Endothelial cell (in vitro differentiated cells): ENCODE measurements around the gene TNFRSF4. TPM values are rescaled to one million over a fixed set of nuclear protein-coding genes. Genes with fewer than 3 reads are reported as not detected.

Experiments
- DNase-seq: peaks from one replicate; pipeline ENCODE4 v3.0.0; 2021; ENCODE audit warnings: low spot score
- H3K27ac Mint-ChIP-seq: one replicate; pipeline ENCODE4 v1.8.0; 2021; ENCODE audit warnings: mixed read lengths, inconsistent platforms; ENCODE audit not compliant: unreplicated experiment
- H3K27me3 Mint-ChIP-seq: one replicate; pipeline ENCODE4 v1.8.0; 2021; ENCODE audit warnings: mild to moderate bottlenecking, moderate library complexity, mixed read lengths, inconsistent platforms; ENCODE audit not compliant: unreplicated experiment
- H3K36me3 Mint-ChIP-seq: one replicate; pipeline ENCODE4 v1.8.0; 2021; ENCODE audit warnings: mild to moderate bottlenecking, low read depth, mixed read lengths, inconsistent platforms; ENCODE audit not compliant: unreplicated experiment
- H3K4me1 Mint-ChIP-seq: one replicate; pipeline ENCODE4 v1.8.0; 2021; ENCODE audit warnings: mild to moderate bottlenecking, mixed read lengths, inconsistent platforms; ENCODE audit not compliant: unreplicated experiment
- H3K4me3 Mint-ChIP-seq: one replicate; pipeline ENCODE4 v1.8.0; 2021; ENCODE audit warnings: mild to moderate bottlenecking, mixed read lengths, inconsistent platforms; ENCODE audit not compliant: unreplicated experiment
- H3K9me3 Mint-ChIP-seq: one replicate; pipeline ENCODE4 v1.8.0; 2021; ENCODE audit warnings: mixed read lengths, inconsistent platforms; ENCODE audit not compliant: unreplicated experiment
- total RNA-seq: library from RNA; stranded (reverse); fragmentation: NEBNext Ultra II Directional; extraction: Animal tissue kit (Norgen Biotek cat#: 25700); gene quantifications from one replicate; pipeline ENCODE4 v1.2.1, GENCODE V29; 2021; ENCODE audit not compliant: unreplicated experiment
- TF ChIP-seq, protein P1 (sequence below): fragments of 200-600 bp; sonication (generic); IDR thresholded peaks from one replicate; pipeline ENCODE4 v1.5.0; 2021; ENCODE audit warnings: antibody characterized with exemption; ENCODE audit not compliant: unreplicated experiment

TNFRSF4 gene
- total RNA-seq, 1 donor from 2014 or later = 0.80 TPM

DNA sequence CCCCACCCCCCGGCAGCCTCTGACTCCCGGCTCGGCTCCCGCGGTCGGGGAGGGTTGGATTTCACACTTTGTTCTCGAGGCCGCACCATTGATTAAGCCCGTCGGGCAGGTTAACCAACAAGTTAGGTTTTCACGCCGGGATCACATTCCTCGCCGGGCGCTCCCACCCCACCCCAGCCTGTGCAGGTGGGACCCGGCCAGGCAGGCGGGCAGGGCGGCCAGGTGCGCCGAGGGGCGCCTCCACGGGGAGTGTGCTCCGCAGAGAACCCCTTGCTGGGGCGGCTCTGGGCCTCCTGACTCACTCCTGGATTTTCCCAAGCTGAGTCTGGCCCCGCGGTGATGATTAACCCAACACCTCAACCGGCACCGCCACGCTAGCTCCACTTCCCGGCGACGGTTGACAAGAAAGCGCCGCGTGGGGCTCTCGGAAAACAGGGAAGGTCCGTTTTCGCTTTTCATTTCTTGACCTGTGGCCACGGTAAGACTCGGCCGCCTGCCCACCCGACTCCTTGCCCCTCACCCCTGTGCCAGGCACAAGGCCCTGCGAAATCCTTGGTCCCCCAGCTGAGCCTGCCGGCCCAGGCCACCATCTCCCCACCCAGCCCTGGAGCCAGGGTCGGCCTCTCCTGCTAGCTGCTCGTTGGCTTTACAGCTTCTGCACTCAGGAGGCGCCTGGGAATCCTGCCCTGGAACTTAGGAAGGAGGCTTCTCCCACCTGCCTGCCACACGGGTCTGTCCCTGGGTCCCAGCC lies 49.1 kb downstream of the TNFRSF4 start:
- H3K4me3 Mint-ChIP-seq = no peak overlapping the region

DNA sequence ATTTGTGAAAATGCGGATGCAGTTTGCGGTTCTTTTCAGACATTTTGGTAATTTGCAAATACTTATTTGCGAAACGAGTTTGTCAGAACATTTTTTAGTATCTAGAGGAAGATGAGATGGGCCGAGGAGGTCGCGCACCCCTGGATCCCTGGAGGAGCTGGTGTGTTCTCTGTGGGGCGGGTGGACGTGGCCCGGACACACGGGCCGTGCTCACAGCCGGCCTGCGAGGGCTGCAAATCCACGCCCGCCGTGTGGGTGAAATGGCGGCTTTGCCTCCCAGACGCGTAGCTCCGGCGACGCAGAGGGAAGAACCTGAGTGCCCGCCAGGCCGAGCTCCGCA lies 49.6 kb downstream of the TNFRSF4 start:
- Mint-ChIP-seq H3K27ac (no peak overlapping the region), H3K27me3 (peaks cover 11% of the 10 kb centered on the region), H3K36me3 (peaks cover 7% of the 10 kb centered on the region), H3K9me3 (no peaks in the 10 kb centered on the region), H3K4me3 (peak overlapping the region; percentile 23), H3K4me1 (peaks cover 7% of the 10 kb centered on the region)
- TF ChIP-seq, protein P1, sequence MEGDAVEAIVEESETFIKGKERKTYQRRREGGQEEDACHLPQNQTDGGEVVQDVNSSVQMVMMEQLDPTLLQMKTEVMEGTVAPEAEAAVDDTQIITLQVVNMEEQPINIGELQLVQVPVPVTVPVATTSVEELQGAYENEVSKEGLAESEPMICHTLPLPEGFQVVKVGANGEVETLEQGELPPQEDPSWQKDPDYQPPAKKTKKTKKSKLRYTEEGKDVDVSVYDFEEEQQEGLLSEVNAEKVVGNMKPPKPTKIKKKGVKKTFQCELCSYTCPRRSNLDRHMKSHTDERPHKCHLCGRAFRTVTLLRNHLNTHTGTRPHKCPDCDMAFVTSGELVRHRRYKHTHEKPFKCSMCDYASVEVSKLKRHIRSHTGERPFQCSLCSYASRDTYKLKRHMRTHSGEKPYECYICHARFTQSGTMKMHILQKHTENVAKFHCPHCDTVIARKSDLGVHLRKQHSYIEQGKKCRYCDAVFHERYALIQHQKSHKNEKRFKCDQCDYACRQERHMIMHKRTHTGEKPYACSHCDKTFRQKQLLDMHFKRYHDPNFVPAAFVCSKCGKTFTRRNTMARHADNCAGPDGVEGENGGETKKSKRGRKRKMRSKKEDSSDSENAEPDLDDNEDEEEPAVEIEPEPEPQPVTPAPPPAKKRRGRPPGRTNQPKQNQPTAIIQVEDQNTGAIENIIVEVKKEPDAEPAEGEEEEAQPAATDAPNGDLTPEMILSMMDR = no peak
- DNase-seq = no peak

More for the DNA sequence above, 49.1 kb downstream of the TNFRSF4 start:
- H3K9me3 Mint-ChIP-seq = no peaks in the 10 kb centered on the region
- H3K27me3 Mint-ChIP-seq = peaks cover 9% of the 10 kb centered on the region
- H3K36me3 Mint-ChIP-seq = peaks cover 7% of the 10 kb centered on the region
- TF ChIP-seq, protein P1 = no peak
- DNase-seq = no peak
- H3K27ac Mint-ChIP-seq = no peak overlapping the region
- H3K4me1 Mint-ChIP-seq = peaks cover 7% of the 10 kb centered on the region

DNA sequence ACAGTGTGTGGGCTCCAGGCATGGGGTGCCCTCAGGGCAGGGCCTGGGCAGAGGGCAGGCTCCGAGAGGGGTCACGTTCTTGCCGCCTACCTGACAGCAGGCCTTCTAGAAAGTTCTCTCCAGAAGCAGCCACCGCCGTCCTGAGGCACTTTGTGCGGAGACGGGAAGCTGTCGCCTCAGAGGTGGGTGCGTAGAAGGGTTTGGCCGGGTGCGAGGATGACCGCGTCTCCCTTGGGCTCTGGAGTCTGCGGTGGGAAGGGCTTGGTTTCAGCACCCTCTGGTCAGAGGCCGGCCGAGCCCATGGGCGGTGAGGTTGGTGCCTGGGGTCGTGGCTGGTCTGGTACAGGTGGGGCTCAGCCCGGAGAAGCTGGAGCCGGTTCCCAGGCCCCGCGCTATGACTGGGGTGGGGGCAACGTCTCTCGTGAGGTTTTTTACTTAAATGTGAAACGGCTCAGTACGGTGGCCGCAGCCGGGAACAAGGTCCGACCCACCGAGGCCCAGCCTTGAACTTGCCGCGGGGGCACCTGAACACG lies 50.3 kb downstream of the TNFRSF4 start:
- no peaks in the 10 kb centered on the region for H3K9me3 Mint-ChIP-seq
- H3K27me3 Mint-ChIP-seq = peaks cover 11% of the 10 kb centered on the region
- peak overlapping the region; percentile 48 for H3K27ac Mint-ChIP-seq
- H3K36me3 Mint-ChIP-seq = peaks cover 7% of the 10 kb centered on the region
- TF ChIP-seq, protein P1 = no peak
- no peak for DNase-seq
- H3K4me1 Mint-ChIP-seq = peaks cover 7% of the 10 kb centered on the region
- H3K4me3 Mint-ChIP-seq = peak overlapping the region; percentile 47

DNA sequence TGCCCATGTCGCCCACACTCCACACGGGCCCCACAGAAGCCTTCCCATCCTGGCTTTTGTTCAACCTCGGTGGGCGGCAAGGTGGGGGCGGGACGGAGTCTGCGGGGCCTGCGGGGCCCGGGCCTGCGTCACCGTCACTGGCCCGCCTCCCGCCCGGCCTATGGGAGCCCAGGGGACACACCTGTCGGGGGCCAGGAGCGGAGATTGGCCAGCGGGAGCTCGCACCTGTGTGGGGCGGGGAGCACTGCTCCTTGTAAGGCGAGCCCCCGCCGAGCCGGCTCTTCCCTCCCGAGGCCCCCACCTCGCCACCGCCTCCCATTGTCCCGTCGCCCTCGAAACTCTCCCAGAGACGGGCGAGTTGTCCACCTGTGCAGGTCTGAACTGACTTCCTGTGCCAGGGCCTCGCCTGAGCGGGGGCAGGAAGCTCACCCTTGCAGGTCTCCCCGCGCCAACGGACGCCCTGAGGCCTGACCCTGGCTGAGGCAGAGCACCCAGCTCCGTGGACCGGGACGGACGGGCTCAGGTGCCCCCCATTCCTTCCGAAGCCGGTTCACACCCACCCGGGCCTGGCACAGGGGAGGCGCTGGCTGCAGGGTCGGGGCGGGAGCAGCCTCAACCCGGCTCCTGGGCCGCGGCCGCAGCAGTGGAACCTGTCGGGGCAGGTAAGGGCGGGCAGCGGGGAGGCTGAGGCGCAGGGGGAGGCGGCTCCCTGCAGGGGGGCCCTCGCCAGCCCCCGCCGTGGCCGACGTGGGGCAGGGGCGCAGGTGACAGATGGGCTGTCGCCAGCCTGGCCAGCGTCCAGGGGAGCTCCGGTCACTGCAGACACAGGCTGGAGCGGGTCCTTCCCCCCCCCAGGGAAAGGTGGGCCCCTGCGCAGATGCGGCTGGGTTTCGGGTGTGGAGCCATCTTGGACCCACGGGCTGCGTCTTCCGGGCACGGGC lies 51.1 kb downstream of the TNFRSF4 start:
- Mint-ChIP-seq H3K27me3 (peaks cover 11% of the 10 kb centered on the region), H3K27ac (no peak overlapping the region), H3K9me3 (no peaks in the 10 kb centered on the region), H3K4me3 (no peak overlapping the region), H3K36me3 (peaks cover 7% of the 10 kb centered on the region), H3K4me1 (peaks cover 7% of the 10 kb centered on the region)
- TF ChIP-seq, protein P1 = no peak
- no peak for DNase-seq
